Neuronal stem cell (in vitro differentiated cells): Measurements from ENCODE around the gene LRIT2.

ENCODE experiments used
- DNase-seq: peaks from one replicate; pipeline ENCODE4 v3.0.0-alpha.2; 2013; ENCODE audit warnings: low spot score
- H2AFZ ChIP-seq: one replicate; pipeline ENCODE4 v1.6.1; 2013; ENCODE audit warnings: mild to moderate bottlenecking, low read length, inconsistent platforms
- H2AK5ac ChIP-seq: 2 replicates; pipeline ENCODE4 v1.6.1; 2013; ENCODE audit warnings: low read depth, mild to moderate bottlenecking, inconsistent platforms, low read length, moderate library complexity, mixed read lengths
- H2BK120ac ChIP-seq: 2 replicates; pipeline ENCODE4 v1.6.1; 2013; ENCODE audit warnings: low read depth, mild to moderate bottlenecking, inconsistent platforms, low read length, moderate library complexity, mixed read lengths
- H2BK12ac ChIP-seq: one replicate; pipeline ENCODE4 v1.6.1; 2013; ENCODE audit warnings: low read length, inconsistent platforms
- H2BK15ac ChIP-seq: 2 replicates; pipeline ENCODE4 v1.6.1; 2013; ENCODE audit warnings: mild to moderate bottlenecking, low read length, inconsistent platforms, mixed read lengths
- H2BK5ac ChIP-seq: one replicate; pipeline ENCODE4 v1.6.1; 2013; ENCODE audit warnings: inconsistent platforms, mild to moderate bottlenecking, low read length, moderate library complexity
- H3K14ac ChIP-seq: one replicate; pipeline ENCODE4 v1.6.1; 2013; ENCODE audit warnings: low read length, inconsistent platforms
- H3K18ac ChIP-seq: 2 replicates; pipeline ENCODE4 v1.6.1; 2013; ENCODE audit warnings: low read length, inconsistent platforms
- H3K23ac ChIP-seq: 2 replicates; pipeline ENCODE4 v1.6.1; 2013; ENCODE audit warnings: low read depth, mild to moderate bottlenecking, mixed read lengths, low read length, inconsistent platforms; ENCODE audit not compliant: poor library complexity
- H3K27ac ChIP-seq: replicated peaks from 3 replicates; pipeline ENCODE4 v1.5.1; 2013; ENCODE audit warnings: low read length, inconsistent platforms
- H3K27me3 ChIP-seq, 3 experiments: 2 replicates each; pipeline ENCODE4 v1.6.1; 2013; ENCODE audit warnings: low read length in 3 of 3, mild to moderate bottlenecking in 2 of 3, inconsistent platforms in 1 of 3, low read depth in 1 of 3, mixed read lengths in 1 of 3, moderate library complexity in 1 of 3; ENCODE audit not compliant: control insufficient read depth in 3 of 3, insufficient read depth in 3 of 3
- H3K36me3 ChIP-seq, 2 donors: replicated peaks in 1 of 2; 2 replicates each; pipeline ENCODE4 v1.6.1; 2013; ENCODE audit warnings: low read length in 2 of 2; ENCODE audit not compliant: control insufficient read depth in 2 of 2, insufficient read depth in 2 of 2
- H3K4ac ChIP-seq: 2 replicates; pipeline ENCODE4 v1.6.1; 2013; ENCODE audit warnings: inconsistent platforms, mild to moderate bottlenecking, low read length, moderate library complexity
- H3K4me1 ChIP-seq, 2 donors: 1 replicate in 1 of 2; 2 replicates in 1 of 2; pipeline ENCODE4 v1.6.1; 2013; ENCODE audit warnings: low read length in 2 of 2, low read depth in 1 of 2; ENCODE audit not compliant: control insufficient read depth in 2 of 2, insufficient read depth in 1 of 2
- H3K4me2 ChIP-seq: one replicate; pipeline ENCODE4 v1.6.1; 2013; ENCODE audit warnings: mild to moderate bottlenecking, low read length, inconsistent platforms; ENCODE audit not compliant: insufficient read depth, poor library complexity, severe bottlenecking
- H3K4me3 ChIP-seq, 2 donors: 2 replicates each; pipeline ENCODE4 v1.5.1; 2013; ENCODE audit warnings: low read length in 2 of 2, mild to moderate bottlenecking in 2 of 2, inconsistent platforms in 1 of 2, moderate library complexity in 1 of 2
- H3K79me1 ChIP-seq: one replicate; pipeline ENCODE4 v1.6.1; 2013; ENCODE audit warnings: low read depth, mild to moderate bottlenecking, inconsistent platforms, low read length, moderate library complexity
- H3K9ac ChIP-seq: one replicate; pipeline ENCODE4 v1.6.1; 2013; ENCODE audit warnings: mild to moderate bottlenecking, low read depth, low read length, inconsistent platforms; ENCODE audit not compliant: poor library complexity
- H3K9me3 ChIP-seq, 2 donors: replicated peaks in 1 of 2; 2 replicates each; pipeline versions ENCODE3 to v1.6.1; 2013; ENCODE audit warnings: low read length in 2 of 2, mild to moderate bottlenecking in 2 of 2, inconsistent platforms in 1 of 2, low read depth in 1 of 2, mixed read lengths in 1 of 2, moderate library complexity in 1 of 2; ENCODE audit not compliant: control insufficient read depth in 2 of 2, insufficient read depth in 1 of 2
- H4K8ac ChIP-seq: one replicate; pipeline ENCODE4 v1.6.1; 2013; ENCODE audit warnings: low read depth, mild to moderate bottlenecking, inconsistent platforms, low read length, moderate library complexity
- H4K91ac ChIP-seq: one replicate; pipeline ENCODE4 v1.6.1; 2013; ENCODE audit warnings: low read length, low read depth, mild to moderate bottlenecking, inconsistent platforms; ENCODE audit not compliant: poor library complexity
- WGBS, 2 donors: extraction: QIAGEN DNeasy Blood & Tissue Kit; methylation state at CpG; one replicate each; pipeline ENCODE4 v1.1.7; 2013; ENCODE audit warnings: missing lambda C conversion rate in 2 of 2, mixed read lengths in 1 of 2; ENCODE audit not compliant: insufficient read length in 2 of 2, insufficient replicate concordance in 1 of 2; ENCODE audit errors: extremely low coverage in 2 of 2; 5-methylcytosine and 5-hydroxymethylcytosine counted together

The LRIT2 gene

DNA sequence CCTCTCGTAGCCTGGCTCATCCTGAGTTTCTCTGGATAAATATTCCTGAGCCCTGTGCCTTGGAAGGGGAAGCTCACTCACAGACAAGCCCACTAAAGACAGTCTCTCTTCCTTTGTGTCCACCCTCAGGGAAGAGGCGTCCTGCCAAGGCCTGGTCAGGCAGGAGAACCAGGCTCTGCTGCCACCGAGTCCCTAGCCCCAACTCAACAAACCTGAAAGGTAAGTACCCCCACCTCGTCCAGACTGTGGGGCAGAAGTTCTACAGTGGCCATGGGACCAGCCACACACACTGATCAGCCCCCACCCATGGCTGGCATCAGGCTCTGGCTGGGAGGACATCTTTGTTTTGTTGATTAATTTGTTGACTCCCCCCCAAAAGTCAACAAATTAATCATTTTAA lies 49.0 kb downstream of the LRIT2 start:
- Histone ChIP-seq H3K18ac (peak overlapping the region; percentile 66), H2AK5ac (no peak overlapping the region), H3K4me1 (peaks cover 2 to 8% of the 10 kb centered on the region in 2 donors), H3K9ac (no peak overlapping the region), H4K91ac (no peak overlapping the region), H3K14ac (no peak overlapping the region), H3K4me2 (no peak overlapping the region), H3K9me3 (peaks cover 0 to 4% of the 10 kb centered on the region in 2 donors), H3K36me3 (no peaks in the 10 kb centered on the region), H2BK15ac (no peak overlapping the region), H3K4ac (no peak overlapping the region), H3K27ac (no peak overlapping the region), H3K4me3 (peak overlapping the region in 1 of 2 donors; percentile 44), H3K23ac (no peak overlapping the region), H2BK12ac (no peak overlapping the region), H4K8ac (no peak overlapping the region), H3K79me1 (no peaks in the 10 kb centered on the region), H2AFZ (no peak overlapping the region), H2BK120ac (no peak overlapping the region), H3K27me3 (peaks cover 0 to 7% (median 0%) of the 10 kb centered on the region in 3 experiments), H2BK5ac (no peak overlapping the region)
- DNase-seq = no peak
- no CpG with 5 or more reads among the region's 4 CpGs for WGBS, 2 donors

DNA sequence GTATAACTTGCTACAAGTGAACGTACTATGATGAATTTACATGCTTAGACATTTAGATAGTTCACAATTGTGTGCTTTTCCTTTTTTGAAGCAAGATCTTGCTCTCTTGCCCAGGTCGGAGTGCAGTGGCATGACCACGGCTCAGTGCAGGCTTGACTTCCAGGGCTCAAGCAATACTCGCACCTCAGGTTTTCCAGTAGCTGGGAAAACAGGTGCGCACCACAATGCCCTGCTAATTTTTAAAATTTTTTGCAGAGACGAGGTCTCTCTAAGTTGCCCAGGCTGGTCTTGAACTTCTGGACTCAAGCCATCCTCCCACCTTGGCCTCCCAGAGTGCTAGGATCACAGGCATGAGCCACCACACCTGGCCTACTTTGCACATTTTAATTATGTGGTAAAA lies 49.9 kb downstream of the LRIT2 start:
- H3K4me1 ChIP-seq = peaks cover 2 to 9% of the 10 kb centered on the region in 2 donors
- no peak overlapping the region for H3K4me3 ChIP-seq
- peaks cover 0 to 4% of the 10 kb centered on the region in 2 donors for H3K9me3 ChIP-seq
- DNase-seq = no peak
- H3K27ac ChIP-seq = no peak overlapping the region
- no CpG with 5 or more reads among the region's 6 CpGs for WGBS, 2 donors
- H3K14ac ChIP-seq = no peak overlapping the region
- H3K18ac ChIP-seq = no peak overlapping the region
- H3K4ac ChIP-seq = no peak overlapping the region
- no peak overlapping the region for H3K23ac ChIP-seq
- H4K8ac ChIP-seq = no peak overlapping the region
- H4K91ac ChIP-seq = no peak overlapping the region
- no peaks in the 10 kb centered on the region for H3K36me3 ChIP-seq
- no peak overlapping the region for H3K4me2 ChIP-seq
- no peaks in the 10 kb centered on the region for H3K79me1 ChIP-seq
- no peak overlapping the region for H2BK15ac ChIP-seq
- no peak overlapping the region for H2BK120ac ChIP-seq
- no peak overlapping the region for H2AK5ac ChIP-seq
- H3K27me3 ChIP-seq = peaks cover 0 to 7% (median 0%) of the 10 kb centered on the region in 3 experiments
- H2BK12ac ChIP-seq = no peak overlapping the region
- no peak overlapping the region for H2AFZ ChIP-seq
- no peak overlapping the region for H2BK5ac ChIP-seq
- no peak overlapping the region for H3K9ac ChIP-seq

DNA sequence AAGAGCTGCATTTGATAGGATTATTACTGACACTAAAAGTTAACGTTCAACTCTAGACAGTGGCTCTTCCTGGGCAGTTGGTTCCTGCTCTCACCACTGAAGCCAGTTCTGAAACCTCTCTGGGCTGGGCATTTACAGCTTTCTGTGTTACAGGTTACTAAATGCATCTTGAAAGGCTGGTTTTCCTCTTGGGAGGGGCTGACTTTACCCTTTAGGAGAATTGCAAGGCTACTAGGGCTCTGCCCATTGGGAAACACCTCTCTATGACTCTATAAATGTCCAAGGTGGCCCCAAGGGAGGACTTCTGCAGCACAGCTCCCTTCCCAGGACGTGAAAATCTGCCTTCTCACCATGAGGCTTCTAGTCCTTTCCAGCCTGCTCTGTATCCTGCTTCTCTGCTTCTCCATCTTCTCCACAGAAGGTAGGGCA lies 51.8 kb downstream of the LRIT2 start, which contains the start of gene GPR15LG:
GPR15LG (plus strand) TSS at position 301 of the 429 bp plus-strand sequence; CDS start at position 352, 51 bp downstream.
- Histone ChIP-seq H2BK12ac (peak within 1 kb of the TSS; percentile 42), H3K36me3 (no peaks in the 10 kb centered on the region), H3K27me3 (peaks cover 0 to 7% (median 0%) of the 10 kb centered on the region in 3 experiments), H3K9me3 (peaks cover 0 to 4% of the 10 kb centered on the region in 2 donors), H3K18ac (peak within 1 kb of the TSS; percentile 13), H2AK5ac (no peak within 1 kb of the TSS), H3K4ac (no peak within 1 kb of the TSS), H3K23ac (no peak within 1 kb of the TSS), H4K8ac (no peak within 1 kb of the TSS), H2BK15ac (peak within 1 kb of the TSS; percentile 93), H3K14ac (no peak within 1 kb of the TSS), H2BK5ac (no peak within 1 kb of the TSS), H3K4me3 (no peak within 1 kb of the TSS), H2BK120ac (no peak within 1 kb of the TSS), H3K4me2 (no peak within 1 kb of the TSS), H3K79me1 (no peaks in the 10 kb centered on the region), H2AFZ (peak within 1 kb of the TSS; percentile 92), H3K9ac (no peak within 1 kb of the TSS), H3K4me1 (peaks cover 2 to 3% of the 10 kb centered on the region in 2 donors), H3K27ac (no peak within 1 kb of the TSS), H4K91ac (no peak within 1 kb of the TSS)
- no peak for DNase-seq
- no CpG with 5 or more reads among the region's 2 CpGs for WGBS, 2 donors

DNA sequence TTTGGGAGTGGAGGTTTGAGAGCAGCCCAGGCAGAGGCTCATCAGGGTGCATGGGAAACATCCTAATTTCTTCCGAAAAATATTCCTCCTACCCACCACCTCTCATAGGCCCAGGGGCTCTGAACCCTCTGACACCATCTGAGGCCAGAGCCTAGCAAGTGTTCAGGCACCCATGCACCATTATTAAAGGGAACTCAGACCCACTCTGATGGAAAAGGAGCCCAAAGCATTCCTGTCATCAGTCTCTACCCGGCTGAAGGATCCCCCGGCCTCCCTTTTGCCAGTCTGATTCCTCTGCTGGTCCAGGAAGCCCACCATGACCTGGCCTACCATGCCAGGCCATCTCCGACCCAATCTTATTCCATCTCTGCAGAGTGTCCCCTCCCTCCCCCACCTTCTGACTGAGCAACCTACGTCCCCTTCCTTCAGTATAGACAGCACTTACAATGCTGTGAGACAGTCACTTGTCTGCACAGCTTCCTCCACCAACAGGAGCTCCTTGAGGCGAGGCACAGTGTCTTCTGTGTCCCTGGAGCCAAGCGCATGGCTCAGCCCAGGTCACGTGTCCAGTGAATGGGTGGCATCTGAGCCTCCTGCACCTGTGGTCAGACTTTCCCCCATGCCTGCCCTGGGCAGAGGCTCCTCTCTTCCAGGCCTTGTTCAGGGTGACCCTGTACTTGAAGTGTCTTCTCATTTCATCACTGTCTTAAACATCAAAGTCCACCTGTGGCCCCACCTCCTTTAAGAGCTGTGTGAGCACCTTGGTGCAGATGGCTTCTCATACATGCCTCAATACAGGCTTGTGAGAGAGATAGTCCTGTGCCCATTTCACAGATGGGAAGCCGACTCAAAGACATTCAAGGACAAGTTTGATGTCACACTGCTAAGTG lies 52.6 kb downstream of the LRIT2 start:
- H2BK15ac ChIP-seq = peak overlapping the region; percentile 93
- H3K14ac ChIP-seq = no peak overlapping the region
- no peak overlapping the region for H4K91ac ChIP-seq
- peaks cover 0 to 7% (median 0%) of the 10 kb centered on the region in 3 experiments for H3K27me3 ChIP-seq
- H2AFZ ChIP-seq = peak overlapping the region; percentile 92
- DNase-seq = no peak
- no peak overlapping the region for H2BK120ac ChIP-seq
- H3K79me1 ChIP-seq = no peaks in the 10 kb centered on the region
- no peak overlapping the region for H4K8ac ChIP-seq
- no peaks in the 10 kb centered on the region for H3K36me3 ChIP-seq
- H3K27ac ChIP-seq = no peak overlapping the region
- peak overlapping the region; percentile 42 for H2BK12ac ChIP-seq
- no peak overlapping the region for H2BK5ac ChIP-seq
- H3K9ac ChIP-seq = no peak overlapping the region
- H3K4me3 ChIP-seq = no peak overlapping the region
- no peak overlapping the region for H3K23ac ChIP-seq
- no peaks in the 10 kb centered on the region for H3K9me3 ChIP-seq
- H3K4me2 ChIP-seq = no peak overlapping the region
- peaks cover 0 to 3% of the 10 kb centered on the region in 2 donors for H3K4me1 ChIP-seq
- no CpG with 5 or more reads among the region's 9 CpGs for WGBS, 2 donors
- no peak overlapping the region for H2AK5ac ChIP-seq
- no peak overlapping the region for H3K4ac ChIP-seq
- peak overlapping the region; percentile 13 for H3K18ac ChIP-seq
